Lower leg skin (tissue), 4 donors: ENCODE measurements around the gene IL36G. TPM values are rescaled to one million over a fixed set of nuclear protein-coding genes. Genes with fewer than 3 reads are reported as not detected.

Source experiments
- DNase-seq, 2 donors: peaks; one replicate each; pipeline ENCODE4 v3.0.0-alpha.2; 2019; ENCODE audit warnings: low spot score in 2 of 2
- H3K4me3 ChIP-seq: fragments of 200-600 bp; sonication (generic); 2 replicates; pipeline ENCODE4 v1.5.1; 2017; ENCODE audit warnings: mild to moderate bottlenecking, low read depth; ENCODE audit not compliant: poor library complexity, severe bottlenecking
- POLR2A ChIP-seq, 2 donors: fragments of 450-650 bp; IDR thresholded peaks; one replicate each; pipeline ENCODE4 v1.6.1; 2016 to 2017; ENCODE audit warnings: antibody characterized with exemption in 2 of 2, mild to moderate bottlenecking in 1 of 2, moderate library complexity in 1 of 2
- WGBS, 2 donors: methylation state at CpG; one replicate each; pipeline ENCODE4 v1.1.5; 2018; 5-methylcytosine and 5-hydroxymethylcytosine counted together
- intact Hi-C: fragments of 100-400 bp; cut with DNase I; formaldehyde crosslinking; loops from one replicate; pipeline ENCODE4 v1.15.0; 2023; ENCODE audit warnings: low total_unique reads
- total RNA-seq, 4 donors: library from RNA; depleted of rRNA; stranded (reverse); fragments of >200 nt; gene quantifications; one replicate each; pipeline ENCODE4 v1.1.0, GENCODE V29; 2016
- TF ChIP-seq, protein P1 (sequence below), 3 donors: fragments of 450-650 bp; IDR thresholded peaks; one replicate each; pipeline ENCODE4 v1.5.1; 2016; ENCODE audit warnings: antibody characterized with exemption in 3 of 3, mild to moderate bottlenecking in 3 of 3, moderate library complexity in 2 of 3

IL36G gene
- total RNA-seq, 4 donors from 2014 or later = 19.1 to 65.1 (median 24.5) TPM

DNA sequence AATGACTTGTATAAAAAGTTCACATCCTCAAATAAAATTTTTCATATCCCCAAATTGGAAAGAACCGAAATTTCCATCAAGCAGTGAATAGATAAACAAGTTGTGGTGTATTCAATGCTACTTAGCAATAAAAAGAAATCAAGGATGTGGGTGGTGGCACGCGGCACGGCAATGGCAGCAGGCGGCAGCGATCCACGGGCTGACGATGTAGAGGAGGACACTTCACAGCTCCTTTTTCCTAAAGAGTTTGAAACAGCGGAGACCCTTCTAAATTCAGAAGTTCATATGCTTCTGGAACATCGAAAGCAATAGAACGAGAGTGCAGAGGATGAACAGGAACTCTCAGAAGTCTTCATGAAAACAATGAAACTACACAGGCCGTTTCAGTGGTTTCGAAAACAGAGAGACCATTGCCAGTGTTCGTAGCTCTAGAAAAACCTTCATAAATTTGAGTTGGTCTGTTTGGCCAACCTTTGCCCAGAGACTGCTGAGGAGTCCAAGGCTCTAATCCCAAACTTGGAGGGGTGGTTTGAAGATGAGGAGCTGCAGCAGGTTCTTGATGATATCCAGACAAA, 17.6 kb downstream of the IL36G start:
- H3K4me3 ChIP-seq = no peak overlapping the region
- TF ChIP-seq, protein P1, sequence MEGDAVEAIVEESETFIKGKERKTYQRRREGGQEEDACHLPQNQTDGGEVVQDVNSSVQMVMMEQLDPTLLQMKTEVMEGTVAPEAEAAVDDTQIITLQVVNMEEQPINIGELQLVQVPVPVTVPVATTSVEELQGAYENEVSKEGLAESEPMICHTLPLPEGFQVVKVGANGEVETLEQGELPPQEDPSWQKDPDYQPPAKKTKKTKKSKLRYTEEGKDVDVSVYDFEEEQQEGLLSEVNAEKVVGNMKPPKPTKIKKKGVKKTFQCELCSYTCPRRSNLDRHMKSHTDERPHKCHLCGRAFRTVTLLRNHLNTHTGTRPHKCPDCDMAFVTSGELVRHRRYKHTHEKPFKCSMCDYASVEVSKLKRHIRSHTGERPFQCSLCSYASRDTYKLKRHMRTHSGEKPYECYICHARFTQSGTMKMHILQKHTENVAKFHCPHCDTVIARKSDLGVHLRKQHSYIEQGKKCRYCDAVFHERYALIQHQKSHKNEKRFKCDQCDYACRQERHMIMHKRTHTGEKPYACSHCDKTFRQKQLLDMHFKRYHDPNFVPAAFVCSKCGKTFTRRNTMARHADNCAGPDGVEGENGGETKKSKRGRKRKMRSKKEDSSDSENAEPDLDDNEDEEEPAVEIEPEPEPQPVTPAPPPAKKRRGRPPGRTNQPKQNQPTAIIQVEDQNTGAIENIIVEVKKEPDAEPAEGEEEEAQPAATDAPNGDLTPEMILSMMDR (IDR thresholded peaks at IDR 0.05) = no peak
- no peak for TF ChIP-seq POLR2A (IDR thresholded peaks at IDR 0.05)
- 89% methylated on average over 14 of the region's 14 CpGs for WGBS, 2 donors
- DNase-seq = no peak
- intact Hi-C loops = no loop called here

DNA sequence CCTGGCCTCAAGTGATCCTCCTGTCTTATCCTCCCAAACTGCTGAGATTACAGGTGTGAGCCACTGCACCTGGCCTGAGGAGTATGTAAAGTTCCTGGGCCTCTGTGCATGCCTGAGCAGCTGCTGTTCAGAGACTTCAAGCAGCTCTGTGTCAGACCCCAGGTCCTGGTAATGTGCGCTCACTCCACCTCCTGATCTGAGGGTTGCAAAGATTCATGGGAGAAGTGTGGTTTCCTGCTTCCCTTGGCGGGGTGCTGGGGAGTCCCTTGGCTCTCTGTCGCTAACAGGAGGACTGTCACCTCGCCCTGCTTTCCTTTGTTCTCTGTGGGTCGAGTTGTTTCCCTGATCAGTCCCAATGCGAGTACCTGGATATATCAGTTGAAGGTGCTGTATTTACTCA, 18.8 kb downstream of the IL36G start:
- WGBS, 2 donors = 68 to 70% methylated on average over 6 of the region's 6 CpGs
- intact Hi-C loops = no loop called here
- DNase-seq = no peak
- no peak overlapping the region for H3K4me3 ChIP-seq
- no peak for TF ChIP-seq POLR2A (IDR thresholded peaks at IDR 0.05)
- TF ChIP-seq, protein P1 (IDR thresholded peaks at IDR 0.05) = no peak

DNA sequence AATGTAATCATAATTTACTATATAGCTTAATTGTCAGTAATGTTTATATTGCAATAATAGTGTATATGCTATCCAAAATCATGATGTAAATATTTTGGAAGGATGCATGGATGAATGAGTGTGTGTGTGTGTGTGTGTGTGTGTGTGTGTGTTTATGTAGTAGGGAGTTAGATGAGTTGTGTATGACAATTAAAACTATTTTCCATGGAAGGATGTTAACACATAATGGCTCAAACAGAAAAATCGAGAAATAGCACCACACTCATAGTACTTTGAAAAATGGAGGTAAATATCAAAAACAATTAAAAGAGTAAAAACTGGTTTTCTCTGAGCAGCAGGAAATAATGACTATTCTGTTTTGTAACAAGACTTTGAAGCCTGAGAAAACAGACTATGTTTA, 19.3 kb downstream of the IL36G start:
- 77 to 100% methylated on average over 1 of the region's 1 CpG for WGBS, 2 donors
- TF ChIP-seq POLR2A (IDR thresholded peaks at IDR 0.05) = no peak
- TF ChIP-seq, protein P1 (IDR thresholded peaks at IDR 0.05) = no peak
- DNase-seq = no peak
- H3K4me3 ChIP-seq = no peak overlapping the region
- intact Hi-C loops = no loop called here

DNA sequence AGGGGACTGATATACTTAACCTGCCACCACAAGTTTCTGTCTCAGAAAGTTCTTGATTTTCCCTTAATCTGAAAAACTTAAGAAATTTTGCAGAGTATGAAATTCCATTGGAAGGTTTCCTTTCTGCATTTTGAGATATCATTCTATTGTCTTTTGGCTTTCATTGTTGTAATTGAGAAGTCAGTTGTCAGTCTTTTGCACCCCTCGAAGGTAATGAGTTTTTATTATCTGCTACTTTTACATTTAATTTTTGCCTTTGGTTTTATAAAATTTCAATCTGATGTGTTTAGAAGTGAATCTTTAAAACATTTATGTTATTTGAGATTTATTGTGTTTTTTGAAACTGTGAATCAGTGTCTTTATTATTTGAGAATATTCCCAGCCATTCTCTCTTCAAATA, 22.6 kb downstream of the IL36G start:
- 86 to 87% methylated on average over 1 of the region's 1 CpG for WGBS, 2 donors
- no peak overlapping the region for H3K4me3 ChIP-seq
- TF ChIP-seq, protein P1 (IDR thresholded peaks at IDR 0.05) = no peak
- TF ChIP-seq POLR2A (IDR thresholded peaks at IDR 0.05) = no peak
- DNase-seq = no peak
- intact Hi-C loops = no loop called here

DNA sequence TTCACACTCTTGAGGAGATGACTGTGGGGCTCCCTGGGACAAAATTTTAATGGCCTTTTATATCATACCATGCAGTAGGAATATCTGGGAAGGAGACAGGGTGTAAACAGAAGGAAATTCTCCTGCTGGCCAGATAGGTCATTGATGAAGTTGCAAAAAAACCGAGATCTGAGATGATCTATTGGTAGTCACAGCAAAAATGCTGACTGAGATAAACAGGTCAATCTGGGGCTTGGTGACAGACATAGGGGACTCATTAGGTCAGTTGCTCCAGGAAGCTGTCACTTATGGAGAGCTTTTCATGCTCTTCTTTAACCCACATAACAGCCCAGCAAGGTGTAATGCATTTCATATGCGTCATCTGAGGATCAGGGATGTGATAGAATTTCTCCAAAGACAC, 24.9 kb downstream of the IL36G start:
- WGBS, 2 donors = 79 to 88% methylated on average over 2 of the region's 2 CpGs
- intact Hi-C loops = no loop called here
- H3K4me3 ChIP-seq = no peak overlapping the region
- no peak for DNase-seq
- TF ChIP-seq, protein P1 (IDR thresholded peaks at IDR 0.05) = no peak

DNA sequence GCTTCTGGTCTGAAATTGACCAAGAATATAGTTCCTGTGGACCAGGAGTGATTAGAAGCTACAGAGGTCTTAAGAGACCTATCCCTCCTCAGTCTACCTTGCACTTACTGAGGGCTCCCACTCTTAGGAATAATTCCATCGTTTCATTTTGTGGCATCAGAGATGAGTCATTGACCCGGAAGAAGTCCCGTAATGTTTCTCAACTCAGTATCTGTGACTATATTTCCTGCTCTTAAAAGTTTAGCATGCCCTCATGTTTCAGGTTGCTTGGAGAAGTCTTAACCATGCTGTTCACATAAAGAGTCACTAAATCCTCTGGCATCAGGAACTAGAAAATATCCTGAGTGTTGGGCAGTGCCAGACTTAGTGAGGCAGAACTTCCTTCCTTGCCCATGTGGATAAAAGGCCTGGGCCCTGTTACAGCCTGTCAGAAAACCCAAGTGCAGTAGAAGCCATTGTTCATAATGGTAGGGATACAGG, 27.3 kb downstream of the IL36G start, which contains the start of gene IL36A:
Gene IL36A (plus strand): TSS at position 430 of the 480 bp plus-strand sequence. CDS start 413 bp downstream, outside the sequence.
- intact Hi-C loops = no loop called here
- WGBS, 2 donors = 78 to 80% methylated on average over 3 of the region's 3 CpGs
- no peak for DNase-seq
- H3K4me3 ChIP-seq = no peak within 1 kb of the TSS
- TF ChIP-seq, protein P1 (IDR thresholded peaks at IDR 0.05) = no peak
